Adipose tissue (tissue), 3 donors: ENCODE measurements around the gene TIPARP. TPM values are rescaled to one million over a fixed set of nuclear protein-coding genes. Genes with fewer than 3 reads are reported as not detected.
"Not testable (repeated sequence)": the region's sequence is repeated elsewhere in the genome, so short reads cannot be mapped to it uniquely, and the experiment has no call there.

ENCODE experiments used
- H3K27ac ChIP-seq: one replicate; pipeline ENCODE4 v1.5.1; 2013; ENCODE audit warnings: low read depth, low read length
- WGBS, 3 donors: extraction: QIAGEN DNeasy Blood & Tissue Kit; methylation state at CpG; one replicate each; pipeline ENCODE4 v1.1.7; 2013; 5-methylcytosine and 5-hydroxymethylcytosine counted together
- polyA plus RNA-seq, 3 donors: library from polyadenylated mRNA; stranded (reverse); fragments of 200-250 nt; gene quantifications; one replicate each; pipeline ENCODE4 v1.2.3, GENCODE V29; 2013
- donor health status: healthy with polysubstance abuse.
- donor health status: Bipolar disorder and iron deficiency.
- donor health status: healthy.

Gene TIPARP
- polyA plus RNA-seq, 3 donors, result 7.4 to 94.6 (median 50.4) TPM

- no peak overlapping the region for H3K27ac ChIP-seq
- WGBS, 3 donors, result 58 to 70% (median 62%) methylated on average over 7 of the region's 7 CpGs
Observed at GRCh38 chr3:156728267-156728985, 54.0 kb downstream of the TIPARP start.

GRCh38 chr3:156729460-156730179 is 55.2 kb downstream of the TIPARP start:
- 47 to 89% (median 79%) methylated on average over 2 of the region's 2 CpGs for WGBS, 3 donors
- H3K27ac ChIP-seq, result no peak overlapping the region

GRCh38 chr3:156731813-156732212 is 57.4 kb downstream of the TIPARP start:
- no peak overlapping the region for H3K27ac ChIP-seq

GRCh38 chr3:156732261-156732660 is 57.9 kb downstream of the TIPARP start:
- no peak overlapping the region for H3K27ac ChIP-seq
- 58 to 67% (median 66%) methylated on average over 6 of the region's 6 CpGs for WGBS, 3 donors

GRCh38 chr3:156732715-156733421 is 58.5 kb downstream of the TIPARP start:
- WGBS, 3 donors, result 89 to 94% (median 92%) methylated on average over 4 of the region's 4 CpGs
- no peak overlapping the region for H3K27ac ChIP-seq

GRCh38 chr3:156734661-156735060 is 60.3 kb downstream of the TIPARP start:
- 51 to 70% (median 56%) methylated on average over 3 of the region's 3 CpGs for WGBS, 3 donors
- not testable (repeated sequence) for H3K27ac ChIP-seq

- WGBS, 3 donors, result 66 to 85% (median 68%) methylated on average over 4 of the region's 4 CpGs
- no peak overlapping the region for H3K27ac ChIP-seq
Observed at GRCh38 chr3:156735471-156735870, 61.1 kb downstream of the TIPARP start.

GRCh38 chr3:156737049-156737448 is 62.7 kb downstream of the TIPARP start:
- H3K27ac ChIP-seq, result not testable (repeated sequence)
- 76 to 88% (median 86%) methylated on average over 3 of the region's 3 CpGs for WGBS, 3 donors

GRCh38 chr3:156738251-156738650 is 63.9 kb downstream of the TIPARP start:
- WGBS, 3 donors, result 82 to 89% (median 89%) methylated on average over 5 of the region's 5 CpGs
- H3K27ac ChIP-seq, result no peak overlapping the region

- H3K27ac ChIP-seq, result no peak overlapping the region
- WGBS, 3 donors, result 98 to 100% (median 98%) methylated on average over 2 of the region's 2 CpGs
Observed at GRCh38 chr3:156739976-156740375, 65.6 kb downstream of the TIPARP start.

GRCh38 chr3:156740581-156740980 is 66.2 kb downstream of the TIPARP start:
- not testable (repeated sequence) for H3K27ac ChIP-seq
- 97 to 98% (median 98%) methylated on average over 32 to 34 of the region's 34 CpGs for WGBS, 3 donors

GRCh38 chr3:156741935-156742334 is 67.5 kb downstream of the TIPARP start:
- WGBS, 3 donors, result 57 to 83% (median 79%) methylated on average over 2 of the region's 2 CpGs

GRCh38 chr3:156742401-156742800 is 68.0 kb downstream of the TIPARP start:
- no peak overlapping the region for H3K27ac ChIP-seq

More at GRCh38 chr3:156741935-156742334, 67.5 kb downstream of the TIPARP start:
- no peak overlapping the region for H3K27ac ChIP-seq

- 92 to 95% (median 93%) methylated on average over 5 of the region's 5 CpGs for WGBS, 3 donors
- no peak overlapping the region for H3K27ac ChIP-seq
Observed at GRCh38 chr3:156743859-156744258, 69.5 kb downstream of the TIPARP start.

GRCh38 chr3:156744631-156745030 is 70.2 kb downstream of the TIPARP start:
- WGBS, 3 donors, result 82 to 88% (median 83%) methylated on average over 7 of the region's 7 CpGs

GRCh38 chr3:156745766-156746165 is 71.4 kb downstream of the TIPARP start:
- no peak overlapping the region for H3K27ac ChIP-seq
- 58 to 70% (median 65%) methylated on average over 1 of the region's 1 CpG for WGBS, 3 donors

More at GRCh38 chr3:156744631-156745030, 70.2 kb downstream of the TIPARP start:
- H3K27ac ChIP-seq, result no peak overlapping the region

GRCh38 chr3:156747046-156747445 is 72.7 kb downstream of the TIPARP start:
- H3K27ac ChIP-seq, result no peak overlapping the region
- 73 to 87% (median 84%) methylated on average over 1 of the region's 1 CpG for WGBS, 3 donors

- WGBS, 3 donors, result 68 to 76% (median 74%) methylated on average over 5 of the region's 5 CpGs
- no peak overlapping the region for H3K27ac ChIP-seq
Observed at GRCh38 chr3:156749244-156749643, 74.9 kb downstream of the TIPARP start.

GRCh38 chr3:156750191-156750873 is 75.9 kb downstream of the TIPARP start:
- no peak overlapping the region for H3K27ac ChIP-seq
- 33 to 58% (median 38%) methylated on average over 3 of the region's 3 CpGs for WGBS, 3 donors
